Ovary (tissue), 9 donors: ENCODE results near the gene OR2G2. TPM values are rescaled to one million over a fixed set of nuclear protein-coding genes. Genes with fewer than 3 reads are reported as not detected.

Experiments used
- DNase-seq, 5 donors: peaks; one replicate each; pipeline ENCODE4 v3.0.0-alpha.2; 2019 to 2020
- H3K27ac ChIP-seq, 2 donors: fragments of 200-600 bp; one replicate each; pipeline versions ENCODE4 v1.5.1 to v1.8.0; 2019 to 2022
- H3K27me3 ChIP-seq: fragments of 200-600 bp; one replicate; pipeline ENCODE4 v1.8.0; 2022
- H3K36me3 ChIP-seq: fragments of 200-600 bp; sonication (generic); one replicate; pipeline ENCODE4 v1.5.1; 2019
- H3K4me1 ChIP-seq: one replicate; pipeline ENCODE4 v1.8.1; 2013; ENCODE audit warnings: mild to moderate bottlenecking, moderate library complexity; ENCODE audit not compliant: insufficient read depth
- H3K4me3 ChIP-seq: fragments of 200-600 bp; sonication (generic); one replicate; pipeline ENCODE4 v1.5.1; 2017
- H3K9me3 ChIP-seq, 2 donors: fragments of 200-600 bp in 1 of 2; sonication (generic) in 1 of 2; one replicate each; pipeline versions ENCODE4 v1.5.1 to v1.8.1; 2013 to 2019; ENCODE audit warnings: mild to moderate bottlenecking in 1 of 2, moderate library complexity in 1 of 2
- EP300 ChIP-seq: sonication (generic); formaldehyde crosslinking; IDR thresholded peaks from one replicate; pipeline ENCODE4 v1.6.1; 2017; ENCODE audit warnings: antibody characterized with exemption
- POLR2A ChIP-seq: fragments of 450-650 bp; IDR thresholded peaks from one replicate; pipeline ENCODE4 v1.6.1; 2017; ENCODE audit warnings: antibody characterized with exemption, mild to moderate bottlenecking, moderate library complexity
- WGBS, 3 donors: extraction: QIAGEN DNeasy Blood & Tissue Kit in 1 of 3; methylation state at CpG; one replicate each; pipeline versions ENCODE4 v1.1.5 to v1.1.7; 2013 to 2017; 5-methylcytosine and 5-hydroxymethylcytosine counted together
- intact Hi-C, 4 donors: fragments of 100-400 bp; cut with DNase I; formaldehyde crosslinking; loops; one replicate each; pipeline versions ENCODE4 v1.11.0 to v1.15.1; 2022 to 2023
- polyA plus RNA-seq, 2 donors: library from polyadenylated mRNA; stranded (reverse); fragments of 200-250 nt in 1 of 2; fragments of 350-450 nt in 1 of 2; fragmentation: Illumina TruSeq in 1 of 2; extraction: RNeasy Lipid Tissue Mini Kit (QIAGEN cat#74804) in 1 of 2; gene quantifications; one replicate each; pipeline ENCODE4 v1.2.3, GENCODE V29; 2013 to 2014
- small RNA-seq: library from RNA; depleted of rRNA; stranded (forward); fragments of <200 nt; gene quantifications from one replicate; pipeline ENCODE3, GENCODE V24; 2016
- total RNA-seq, 7 donors: library from RNA; depleted of rRNA in 2 of 7; stranded (reverse); fragments of >200 nt in 2 of 7; fragmentation: NEBNext Ultra II Directional in 3 of 7; extraction: Animal tissue kit (Norgen Biotek cat#: 25700) in 3 of 7; gene quantifications; one replicate each; pipeline versions ENCODE4 v1.1.0 to v1.2.4, GENCODE V29; 2016 to 2023
- TF ChIP-seq, protein P1 (sequence below), 3 donors: fragments of 450-650 bp in 2 of 3; fragments of 200-600 bp in 1 of 3; IDR thresholded peaks; one replicate each; pipeline versions ENCODE4 v1.5.1 to v1.8.0; 2016 to 2022; ENCODE audit warnings: antibody characterized with exemption in 3 of 3, mild to moderate bottlenecking in 1 of 3
- donor health status: DM: no; HTN: no; CAD: no; lungs with moderate emphysema.
- donor health status: DM: no; HTN: no; CAD: no.
- donor health status: Bipolar disorder and iron deficiency.
- donor health status: DM: yes; HTN: yes; CAD: no.
- donor health status: DM: no; HTN: no; CAD: no.
- donor health status: DM: yes; HTN: yes; CAD: no.

OR2G2 gene
- total and polyA plus RNA-seq, 9 donors: not detected

DNA sequence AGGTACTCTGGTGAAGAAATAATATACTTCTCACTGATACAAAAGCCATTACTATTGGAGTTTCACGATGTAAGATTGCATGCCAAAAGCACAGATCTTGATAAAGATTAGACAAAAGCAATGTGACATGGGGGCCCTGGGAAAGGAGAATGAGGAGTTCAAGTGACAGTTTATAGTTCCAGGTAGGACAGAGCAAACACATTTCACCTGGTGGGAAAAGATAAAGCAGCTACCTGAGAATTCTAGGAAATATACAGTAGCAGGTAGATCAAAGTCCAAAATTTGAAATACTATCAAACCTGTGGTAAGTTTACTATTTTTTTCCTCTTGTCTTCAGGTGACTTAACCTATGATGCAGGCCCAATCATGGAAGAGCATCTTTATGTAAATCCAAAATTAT is 25.2 kb downstream of the OR2G2 start:
- no peak overlapping the region for H3K4me3 ChIP-seq
- TF ChIP-seq EP300 (no peak), POLR2A (no peak)
- TF ChIP-seq, protein P1, sequence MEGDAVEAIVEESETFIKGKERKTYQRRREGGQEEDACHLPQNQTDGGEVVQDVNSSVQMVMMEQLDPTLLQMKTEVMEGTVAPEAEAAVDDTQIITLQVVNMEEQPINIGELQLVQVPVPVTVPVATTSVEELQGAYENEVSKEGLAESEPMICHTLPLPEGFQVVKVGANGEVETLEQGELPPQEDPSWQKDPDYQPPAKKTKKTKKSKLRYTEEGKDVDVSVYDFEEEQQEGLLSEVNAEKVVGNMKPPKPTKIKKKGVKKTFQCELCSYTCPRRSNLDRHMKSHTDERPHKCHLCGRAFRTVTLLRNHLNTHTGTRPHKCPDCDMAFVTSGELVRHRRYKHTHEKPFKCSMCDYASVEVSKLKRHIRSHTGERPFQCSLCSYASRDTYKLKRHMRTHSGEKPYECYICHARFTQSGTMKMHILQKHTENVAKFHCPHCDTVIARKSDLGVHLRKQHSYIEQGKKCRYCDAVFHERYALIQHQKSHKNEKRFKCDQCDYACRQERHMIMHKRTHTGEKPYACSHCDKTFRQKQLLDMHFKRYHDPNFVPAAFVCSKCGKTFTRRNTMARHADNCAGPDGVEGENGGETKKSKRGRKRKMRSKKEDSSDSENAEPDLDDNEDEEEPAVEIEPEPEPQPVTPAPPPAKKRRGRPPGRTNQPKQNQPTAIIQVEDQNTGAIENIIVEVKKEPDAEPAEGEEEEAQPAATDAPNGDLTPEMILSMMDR (IDR thresholded peaks at IDR 0.05): no peak
- DNase-seq: no peak
- no peak overlapping the region for H3K27ac ChIP-seq
- WGBS, 3 donors: 63 to 76% (median 67%) methylated on average over 1 of the region's 1 CpG
- intact Hi-C loops: no loop called here
- H3K27me3 ChIP-seq: no peaks in the 10 kb centered on the region
- H3K36me3 ChIP-seq: no peaks in the 10 kb centered on the region
- no peaks in the 10 kb centered on the region for H3K4me1 ChIP-seq
- no peaks in the 10 kb centered on the region for H3K9me3 ChIP-seq

GRCh38 chr1:247614625-247615024 is 26.5 kb downstream of the OR2G2 start:
- no peak for TF ChIP-seq POLR2A
- no peak for TF ChIP-seq EP300
- TF ChIP-seq, protein P1 (IDR thresholded peaks at IDR 0.05): no peak
- DNase-seq: no peak
- no peaks in the 10 kb centered on the region for H3K27me3 ChIP-seq
- no peaks in the 10 kb centered on the region for H3K36me3 ChIP-seq
- no peak overlapping the region for H3K4me3 ChIP-seq
- intact Hi-C loops: no loop called here
- no peaks in the 10 kb centered on the region for H3K9me3 ChIP-seq
- 68 to 76% (median 71%) methylated on average over 5 of the region's 5 CpGs for WGBS, 3 donors
- H3K27ac ChIP-seq: no peak overlapping the region
- H3K4me1 ChIP-seq: no peaks in the 10 kb centered on the region

- 44 to 68% (median 48%) methylated on average over 3 of the region's 3 CpGs for WGBS, 3 donors
- no peak for DNase-seq
- Histone ChIP-seq H3K36me3 (no peaks in the 10 kb centered on the region), H3K9me3 (no peaks in the 10 kb centered on the region), H3K27ac (no peak overlapping the region), H3K4me3 (no peak overlapping the region), H3K27me3 (no peaks in the 10 kb centered on the region), H3K4me1 (no peaks in the 10 kb centered on the region)
- TF ChIP-seq POLR2A: no peak
- intact Hi-C loops: no loop called here
Observed at GRCh38 chr1:247627951-247628350, 39.8 kb downstream of the OR2G2 start.

DNA sequence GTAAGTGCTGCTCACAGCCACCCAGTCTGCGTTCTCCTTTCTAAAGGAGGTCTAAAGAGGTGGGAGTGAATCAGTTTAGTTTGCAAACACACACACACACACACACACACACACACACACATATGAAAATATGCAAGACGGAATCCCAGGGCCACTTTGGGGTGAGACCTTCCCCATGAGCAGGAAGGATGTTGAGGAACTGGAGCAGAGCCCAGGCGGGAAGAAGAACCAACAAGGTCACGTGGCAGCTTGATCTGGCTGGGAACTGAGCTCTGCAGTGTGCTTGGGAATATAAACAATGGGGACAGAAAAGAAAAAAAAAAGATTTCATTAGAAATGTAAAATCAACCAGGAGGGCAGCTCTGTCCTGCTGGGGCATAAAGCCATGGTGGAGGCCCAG is 49.9 kb downstream of the OR2G2 start:
- TF ChIP-seq EP300 (no peak), POLR2A (no peak)
- TF ChIP-seq, protein P1 (IDR thresholded peaks at IDR 0.05): no peak
- Histone ChIP-seq H3K4me1 (no peaks in the 10 kb centered on the region), H3K4me3 (no peak overlapping the region), H3K36me3 (no peaks in the 10 kb centered on the region), H3K27ac (no peak overlapping the region), H3K27me3 (no peaks in the 10 kb centered on the region), H3K9me3 (no peaks in the 10 kb centered on the region)
- intact Hi-C loops: no loop called here
- WGBS, 3 donors: 47 to 56% (median 50%) methylated on average over 4 of the region's 4 CpGs
- DNase-seq: no peak

DNA sequence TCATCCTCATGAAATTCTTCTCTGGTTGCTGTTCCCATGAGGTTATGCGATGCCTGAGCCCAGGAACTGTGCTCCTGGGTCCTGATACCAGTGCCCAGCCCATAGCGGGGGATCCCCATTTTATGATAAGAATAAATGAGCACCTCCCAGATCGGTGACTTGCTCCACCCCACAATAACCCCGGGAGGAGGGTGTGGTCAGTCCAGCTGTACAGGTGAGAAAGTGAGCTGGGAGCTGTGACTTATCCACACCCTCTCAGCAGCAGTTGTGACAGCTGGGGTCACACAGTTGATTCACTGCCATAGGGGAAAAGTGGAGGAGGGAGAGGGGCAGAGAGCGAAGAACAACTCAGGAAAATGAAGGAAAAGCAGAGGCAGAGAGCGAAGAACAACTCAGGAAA is 50.6 kb downstream of the OR2G2 start:
- no peaks in the 10 kb centered on the region for H3K27me3 ChIP-seq
- TF ChIP-seq, protein P1 (IDR thresholded peaks at IDR 0.05): no peak
- H3K4me3 ChIP-seq: no peak overlapping the region
- H3K4me1 ChIP-seq: no peaks in the 10 kb centered on the region
- no peak for DNase-seq
- intact Hi-C loops: no loop called here
- no peaks in the 10 kb centered on the region for H3K9me3 ChIP-seq
- H3K36me3 ChIP-seq: no peaks in the 10 kb centered on the region
- WGBS, 3 donors: 78 to 81% (median 78%) methylated on average over 6 of the region's 6 CpGs
- H3K27ac ChIP-seq: no peak overlapping the region

Small RNAs within 50 kb of the gene (small RNA-seq; reads per million reads assigned to genes)
- gene RF00026: not detected

Other genes with a start within 250 kb of the OR2G2 start
- 1 to 10 TPM in 6 of 7 donors, under 1 TPM in 1; 0.61 to 1.7 (median 1.2) TPM for gene NLRP3, start 172.2 kb upstream of the OR2G2 start, total RNA-seq
- gene NLRP3, start 172.2 kb upstream of the OR2G2 start, polyA plus RNA-seq: 1 to 10 TPM in 1 of 2 donors, under 1 TPM in 1; 0.50 to 2.2 TPM
- gene OR2B11, start 130.3 kb upstream of the OR2G2 start, total RNA-seq: not detected
- gene OR2B11, start 130.3 kb upstream of the OR2G2 start, polyA plus RNA-seq: not detected
- gene OR2C3, start 51.9 kb upstream of the OR2G2 start, total RNA-seq: under 1 TPM in 1 of 7 donors, not detected in 6; 0.15 TPM
- under 1 TPM in 1 of 2 donors, not detected in 1; 0.04 TPM for gene OR2C3, start 51.9 kb upstream of the OR2G2 start, polyA plus RNA-seq
- under 1 TPM in 3 of 7 donors, not detected in 4; 0.13 to 0.42 (median 0.35) TPM for gene GCSAML, start 39.2 kb upstream of the OR2G2 start, total RNA-seq
- under 1 TPM; 0.05 to 0.52 TPM for gene GCSAML, start 39.2 kb upstream of the OR2G2 start, polyA plus RNA-seq
- not detected for gene OR2G3, start 17.2 kb downstream of the OR2G2 start, total RNA-seq
- not detected for gene OR2G3, start 17.2 kb downstream of the OR2G2 start, polyA plus RNA-seq
- not detected for gene OR13G1, start 91.4 kb downstream of the OR2G2 start, total RNA-seq
- not detected for gene OR13G1, start 91.4 kb downstream of the OR2G2 start, polyA plus RNA-seq
- gene OR6F1, start 128.3 kb downstream of the OR2G2 start, total RNA-seq: not detected
- gene OR6F1, start 128.3 kb downstream of the OR2G2 start, polyA plus RNA-seq: not detected
- not detected for gene OR14K1, start 150.3 kb downstream of the OR2G2 start, total RNA-seq
- not detected for gene OR14K1, start 150.3 kb downstream of the OR2G2 start, polyA plus RNA-seq
- not detected for gene OR14A2, start 159.8 kb downstream of the OR2G2 start, total RNA-seq
- not detected for gene OR14A2, start 159.8 kb downstream of the OR2G2 start, polyA plus RNA-seq
- not detected for gene OR1C1, start 172.2 kb downstream of the OR2G2 start, total RNA-seq
- gene OR1C1, start 172.2 kb downstream of the OR2G2 start, polyA plus RNA-seq: not detected
- not detected for gene OR14A16, start 235.8 kb downstream of the OR2G2 start, total RNA-seq
- not detected for gene OR14A16, start 235.8 kb downstream of the OR2G2 start, polyA plus RNA-seq